K562 (cell line): ENCODE data around the gene ZNF165. TPM values are rescaled to one million over a fixed set of nuclear protein-coding genes. Genes with fewer than 3 reads are reported as not detected.

Experiments used
- E4F1 ChIP-seq: fragments of 250-450 bp; sonication (Bioruptor Pico); IDR thresholded peaks from 2 replicates; pipeline ENCODE4 v1.5.0; 2021; ENCODE audit warnings: mild to moderate bottlenecking, borderline replicate concordance
- ESRRB ChIP-seq: fragments of 250-450 bp; sonication (Bioruptor Pico); IDR thresholded peaks from 2 replicates; pipeline ENCODE4 v1.5.0; 2020; ENCODE audit warnings: mild to moderate bottlenecking, moderate library complexity, borderline replicate concordance
- KAT7 ChIP-seq: sonication (generic); formaldehyde crosslinking; IDR thresholded peaks from 2 replicates; pipeline ENCODE4 v1.8.0; 2022; ENCODE audit warnings: missing genetic modification reagents, mild to moderate bottlenecking, borderline replicate concordance
- MITF ChIP-seq: IDR thresholded peaks from 2 replicates; pipeline ENCODE4 v1.6.1; 2014; ENCODE audit warnings: antibody characterized with exemption
- NCOR1 ChIP-seq: fragments of 450-650 bp; IDR thresholded peaks from 2 replicates; pipeline ENCODE4 v1.6.1; 2016; ENCODE audit warnings: mild to moderate bottlenecking, moderate library complexity
- NFXL1 ChIP-seq: fragments of 450-650 bp; formaldehyde crosslinking; IDR thresholded peaks from 2 replicates; pipeline ENCODE4 v1.4.0; 2021; ENCODE audit warnings: mild to moderate bottlenecking
- PHF21A ChIP-seq: fragments of 450-650 bp; IDR thresholded peaks from 2 replicates; pipeline ENCODE4 v1.6.1; 2017; ENCODE audit warnings: low read depth, borderline replicate concordance
- PHF8 ChIP-seq: fragments of 200-600 bp; sonication (generic); IDR thresholded peaks from 2 replicates; pipeline ENCODE4 v1.6.1; 2012; ENCODE audit warnings: mixed run types, mild to moderate bottlenecking, inconsistent platforms, low read length, moderate library complexity, borderline replicate concordance
- POLR2B ChIP-seq: fragments of 450-650 bp; IDR thresholded peaks from 2 replicates; pipeline ENCODE4 v1.6.1; 2018; ENCODE audit warnings: low read depth; ENCODE audit not compliant: partially characterized antibody
- RAD51 ChIP-seq: fragments of 450-650 bp; IDR thresholded peaks from 2 replicates; pipeline ENCODE4 v1.7.1; 2016; ENCODE audit warnings: low read depth, mild to moderate bottlenecking, borderline replicate concordance
- SP2 ChIP-seq: IDR thresholded peaks from 2 replicates; pipeline ENCODE4 v1.6.1; 2011; ENCODE audit warnings: mild to moderate bottlenecking, low read depth, low read length, moderate library complexity; ENCODE audit not compliant: poor library complexity, severe bottlenecking; ENCODE audit errors: extremely low read depth
- TAF15 ChIP-seq: fragments of 200-400 bp; formaldehyde crosslinking; IDR thresholded peaks from 2 replicates; pipeline ENCODE4 v1.6.1; 2017; ENCODE audit warnings: mild to moderate bottlenecking, low read depth, low read length, moderate library complexity
- ZFP91 ChIP-seq: sonication (generic); formaldehyde crosslinking; IDR thresholded peaks from 2 replicates; pipeline ENCODE4 v1.8.0; 2022; ENCODE audit warnings: mild to moderate bottlenecking, missing genetic modification reagents
- ZNF212 ChIP-seq: fragments of 450-650 bp; formaldehyde crosslinking; IDR thresholded peaks from 2 replicates; pipeline ENCODE4 v1.4.0; 2020; ENCODE audit warnings: mild to moderate bottlenecking
- ZNF507 ChIP-seq: conservative IDR thresholded peaks from 2 replicates; pipeline ENCODE4 v1.6.1; 2017; ENCODE audit warnings: missing genetic modification characterization, missing compliant biosample characterization
- ZNF589 ChIP-seq: fragments of 200-800 bp; sonication (Bioruptor generic); IDR thresholded peaks from 2 replicates; pipeline ENCODE4 v1.6.1; 2016; ENCODE audit warnings: low read depth, missing genetic modification characterization, missing compliant biosample characterization
- ZNF695 ChIP-seq: fragments of 450-650 bp; formaldehyde crosslinking; IDR thresholded peaks from 2 replicates; pipeline ENCODE4 v1.4.0; 2020; ENCODE audit warnings: mild to moderate bottlenecking, moderate library complexity
- ZNF696 ChIP-seq: fragments of 250-450 bp; sonication (Bioruptor Pico); conservative IDR thresholded peaks from 2 replicates; pipeline ENCODE4 v1.4.0; 2020; ENCODE audit warnings: mild to moderate bottlenecking, moderate library complexity
- ZNF780A ChIP-seq: fragments of 250-450 bp; sonication (Bioruptor Pico); IDR thresholded peaks from 2 replicates; pipeline ENCODE4 v1.5.0; 2021; ENCODE audit warnings: mild to moderate bottlenecking
- polyA plus RNA-seq, 8 experiments: library from polyadenylated mRNA; depleted of rRNA in 4 of 8; stranded (reverse) in 5 of 8; unstranded in 3 of 8; fragments of >200 nt; fragmentation: Nextera tagmentation in 2 of 8; fragmentation: Illumina TruSeq in 1 of 8; extraction: Ambion mirVana in 2 of 8; extraction: Trizol in 1 of 8; gene quantifications; 2 replicates each; pipeline versions ENCODE4 v1.2.1 to v1.2.3, GENCODE V29; 2011 to 2014; ENCODE audit warnings: inconsistent platforms in 1 of 8, missing spikeins in 1 of 8
- total RNA-seq, 7 experiments: library from RNA; depleted of rRNA in 6 of 7; stranded (reverse); fragments of >200 nt in 6 of 7; fragmentation: Illumina TruSeq in 2 of 7; extraction: Trizol in 2 of 7; gene quantifications; 2 replicates each; pipeline versions ENCODE4 v1.2.1 to v1.2.3, GENCODE V29; 2011 to 2021; ENCODE audit warnings: low replicate concordance in 1 of 7
- TF ChIP-seq, protein P1 (sequence below), 3 experiments: IDR thresholded peaks in 2 of 3; conservative IDR thresholded peaks in 1 of 3; 2 replicates each; pipeline ENCODE4 v1.5.1; 2011 to 2012; ENCODE audit warnings: low read length in 3 of 3, mild to moderate bottlenecking in 3 of 3, control low read depth in 2 of 3, improper control_type of control experiment in 1 of 3, inconsistent platforms in 1 of 3, low read depth in 1 of 3, mixed read lengths in 1 of 3, moderate library complexity in 1 of 3; ENCODE audit not compliant: insufficient read depth in 2 of 3

ZNF165 gene
- total and polyA plus RNA-seq, 9 of the 15 experiments (the other 6 are each of a cell fraction or from before 2014, with no cell fraction given), result 0.82 to 3.6 (median 1.2) TPM

GRCh38 chr6:28080631-28081485, 490 bp downstream of the ZNF165 start (continued):
- no peak for TF ChIP-seq MITF
- TF ChIP-seq ZNF589 (CRISPR knock-in tag), result no peak
- TF ChIP-seq, protein P1, sequence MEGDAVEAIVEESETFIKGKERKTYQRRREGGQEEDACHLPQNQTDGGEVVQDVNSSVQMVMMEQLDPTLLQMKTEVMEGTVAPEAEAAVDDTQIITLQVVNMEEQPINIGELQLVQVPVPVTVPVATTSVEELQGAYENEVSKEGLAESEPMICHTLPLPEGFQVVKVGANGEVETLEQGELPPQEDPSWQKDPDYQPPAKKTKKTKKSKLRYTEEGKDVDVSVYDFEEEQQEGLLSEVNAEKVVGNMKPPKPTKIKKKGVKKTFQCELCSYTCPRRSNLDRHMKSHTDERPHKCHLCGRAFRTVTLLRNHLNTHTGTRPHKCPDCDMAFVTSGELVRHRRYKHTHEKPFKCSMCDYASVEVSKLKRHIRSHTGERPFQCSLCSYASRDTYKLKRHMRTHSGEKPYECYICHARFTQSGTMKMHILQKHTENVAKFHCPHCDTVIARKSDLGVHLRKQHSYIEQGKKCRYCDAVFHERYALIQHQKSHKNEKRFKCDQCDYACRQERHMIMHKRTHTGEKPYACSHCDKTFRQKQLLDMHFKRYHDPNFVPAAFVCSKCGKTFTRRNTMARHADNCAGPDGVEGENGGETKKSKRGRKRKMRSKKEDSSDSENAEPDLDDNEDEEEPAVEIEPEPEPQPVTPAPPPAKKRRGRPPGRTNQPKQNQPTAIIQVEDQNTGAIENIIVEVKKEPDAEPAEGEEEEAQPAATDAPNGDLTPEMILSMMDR (IDR thresholded peaks at IDR 0.05 in 2 of 3, conservative IDR thresholded peaks at IDR 0.05 in 1 of 3; ENCODE audit: insufficient read depth in 2 of 3, low read depth in 1 of 3, low read length in 3 of 3), result no peak; a peak in 1 of 6 replicates
- TF ChIP-seq ZNF696 (CRISPR knock-in tag), result no peak
- TF ChIP-seq RAD51, result no peak
- no peak for TF ChIP-seq SP2
- no peak for TF ChIP-seq ZNF695 (CRISPR knock-in tag)
- TF ChIP-seq ESRRB, result no peak
- TF ChIP-seq TAF15, result no peak
- TF ChIP-seq NFXL1, result 0 out of 2 replicates have a peak, but pooled peaks have one; percentile 14
- TF ChIP-seq ZNF780A (CRISPR knock-in tag), result no peak
- no peak for TF ChIP-seq ZNF212 (CRISPR knock-in tag)
- peak; percentile 71 for TF ChIP-seq NCOR1
- no peak for TF ChIP-seq ZFP91
- TF ChIP-seq PHF21A, result peak; percentile 52; the same call in 1 of the 2 replicates
- TF ChIP-seq PHF8, result peak; percentile 47; the same call in 1 of the 2 replicates
- TF ChIP-seq POLR2B, result peak; percentile 27
- TF ChIP-seq ZNF507, result no peak
- no peak for TF ChIP-seq E4F1 (CRISPR knock-in tag)
- peak; percentile 98; the same call in 1 of the 2 replicates for TF ChIP-seq KAT7 (CRISPR knock-in tag)
